ENCODE measurements around the gene ZNF215.

- TF ChIP-seq CTCF (conservative IDR thresholded peaks at IDR 0.05; ENCODE audit: low read depth, low read length) (no peak), EZH2 (IDR thresholded peaks at IDR 0.05; ENCODE audit: borderline replicate concordance, low read depth, low read length, poor library complexity, severe bottlenecking) (no peak)
Measured at GRCh38 chr11:6894097-6894496, 32.1 kb upstream of the ZNF215 start.
